GM21717 (cell line): ENCODE measurements around the gene CEP164.
"Not testable (repeated sequence)": the region's sequence is repeated elsewhere in the genome, so short reads cannot be mapped to it uniquely, and the experiment has no call there.

Source experiments
- ATAC-seq: cut with Tn5 transposase; IDR thresholded peaks from one replicate; pipeline ENCODE4 v1.9.1; 2021; ENCODE audit warnings: mild to moderate bottlenecking, moderate library complexity; ENCODE audit not compliant: unreplicated experiment

The CEP164 gene

GRCh38 chr11:117437041-117437790 is 109.6 kb downstream of the CEP164 start:
- no peak for ATAC-seq

- ATAC-seq = no peak
Measured at GRCh38 chr11:117437791-117438130, 110.1 kb downstream of the CEP164 start.

GRCh38 chr11:117438371-117439000 is 110.8 kb downstream of the CEP164 start:
- ATAC-seq = no peak

GRCh38 chr11:117439256-117439655 is 111.6 kb downstream of the CEP164 start:
- no peak for ATAC-seq

GRCh38 chr11:117440258-117440657 is 112.6 kb downstream of the CEP164 start:
- ATAC-seq = no peak

GRCh38 chr11:117441146-117441975 is 113.7 kb downstream of the CEP164 start:
- ATAC-seq = no peak

- ATAC-seq = no peak
Measured at GRCh38 chr11:117442049-117442868, 114.6 kb downstream of the CEP164 start.

GRCh38 chr11:117442869-117443239 is 115.2 kb downstream of the CEP164 start:
- no peak for ATAC-seq

GRCh38 chr11:117443266-117444186 is 115.9 kb downstream of the CEP164 start:
- no peak for ATAC-seq

- no peak for ATAC-seq
Measured at GRCh38 chr11:117444256-117444655, 116.6 kb downstream of the CEP164 start.

- no peak for ATAC-seq
Measured at GRCh38 chr11:117444711-117445658, 117.3 kb downstream of the CEP164 start.

- no peak for ATAC-seq
Measured at GRCh38 chr11:117449111-117449693, 121.5 kb downstream of the CEP164 start.

- ATAC-seq = no peak
Measured at GRCh38 chr11:117453886-117454563, 126.4 kb downstream of the CEP164 start.

- no peak for ATAC-seq
Measured at GRCh38 chr11:117454564-117454917, 126.9 kb downstream of the CEP164 start.

GRCh38 chr11:117456027-117456720 is 128.5 kb downstream of the CEP164 start:
- ATAC-seq = peak; percentile 58

GRCh38 chr11:117456721-117457029 is 129.0 kb downstream of the CEP164 start:
- ATAC-seq = not testable (repeated sequence)

- ATAC-seq = no peak
Measured at GRCh38 chr11:117457031-117457785, 129.6 kb downstream of the CEP164 start.
